ENCODE measurements around the gene MIB1. TPM values are rescaled to one million over a fixed set of nuclear protein-coding genes. Genes with fewer than 3 reads are reported as not detected.

Gene MIB1
- total and polyA plus RNA-seq, 2 experiments from 2014 or later: 10.8 to 56.7 TPM

DNA sequence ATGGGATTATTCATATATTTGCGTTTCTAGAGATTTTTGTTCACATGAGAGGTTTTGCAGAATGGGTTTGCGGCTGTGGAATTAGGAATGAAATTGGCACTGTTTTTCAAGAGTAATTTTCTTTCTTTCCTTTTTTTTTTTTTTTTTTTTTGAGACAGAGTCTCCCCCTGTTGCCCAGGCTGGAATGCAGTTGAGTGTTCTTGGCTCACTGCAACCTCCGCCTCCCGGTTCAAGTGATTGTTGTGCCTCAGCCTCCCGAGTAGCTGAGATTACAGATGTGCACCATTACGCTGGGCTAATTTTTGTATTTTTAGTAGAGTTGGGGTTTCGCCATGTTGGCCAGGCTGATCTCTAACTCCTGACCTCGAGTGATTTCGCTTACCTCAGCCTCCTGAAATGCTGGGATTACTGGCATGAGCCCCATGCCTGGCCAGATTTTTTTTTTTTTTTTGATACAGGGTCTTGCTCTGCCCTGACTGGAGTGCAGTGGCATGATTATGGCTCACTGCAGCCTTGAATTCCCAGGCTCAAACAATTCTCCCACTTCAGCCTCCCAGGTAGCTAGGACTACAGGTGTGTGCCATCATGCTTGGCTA lies 65.3 kb downstream of the MIB1 start:
- H3K27ac Mint-ChIP-seq: no peak overlapping the region
- Histone ChIP-seq H3K4me3 (no peak overlapping the region), H3K4me1 (ENCODE audit: insufficient read depth) (no peaks in the 10 kb centered on the region), H3F3A (replicated peaks; ENCODE audit: low read depth) (no peaks in the 10 kb centered on the region), H4K20me1 (replicated peaks; ENCODE audit: insufficient read depth) (no peaks in the 10 kb centered on the region), H3K27ac (ENCODE audit: low read depth) (no peak overlapping the region), H3K79me2 (replicated peaks; ENCODE audit: insufficient read depth) (no peaks in the 10 kb centered on the region), H2AFZ (no peak overlapping the region), H3K9me2 (ENCODE audit: insufficient read depth) (no peaks in the 10 kb centered on the region), H3K36me3 (ENCODE audit: insufficient read depth) (peaks cover 19% of the 10 kb centered on the region), H3K4me2 (no peak overlapping the region), H3K27me3 (ENCODE audit: insufficient read depth) (no peaks in the 10 kb centered on the region)
- H3K36me3 Mint-ChIP-seq (ENCODE audit: low read depth): peaks cover 57% of the 10 kb centered on the region
- peaks cover 14% of the 10 kb centered on the region; the same call in 2 of the 3 replicates for H3K9me3 Mint-ChIP-seq
- ATAC-seq (no peak), DNase-seq (ENCODE audit: low spot score) (no peak)
- no peak overlapping the region for H3K4me3 Mint-ChIP-seq
- TF ChIP-seq, protein P1, sequence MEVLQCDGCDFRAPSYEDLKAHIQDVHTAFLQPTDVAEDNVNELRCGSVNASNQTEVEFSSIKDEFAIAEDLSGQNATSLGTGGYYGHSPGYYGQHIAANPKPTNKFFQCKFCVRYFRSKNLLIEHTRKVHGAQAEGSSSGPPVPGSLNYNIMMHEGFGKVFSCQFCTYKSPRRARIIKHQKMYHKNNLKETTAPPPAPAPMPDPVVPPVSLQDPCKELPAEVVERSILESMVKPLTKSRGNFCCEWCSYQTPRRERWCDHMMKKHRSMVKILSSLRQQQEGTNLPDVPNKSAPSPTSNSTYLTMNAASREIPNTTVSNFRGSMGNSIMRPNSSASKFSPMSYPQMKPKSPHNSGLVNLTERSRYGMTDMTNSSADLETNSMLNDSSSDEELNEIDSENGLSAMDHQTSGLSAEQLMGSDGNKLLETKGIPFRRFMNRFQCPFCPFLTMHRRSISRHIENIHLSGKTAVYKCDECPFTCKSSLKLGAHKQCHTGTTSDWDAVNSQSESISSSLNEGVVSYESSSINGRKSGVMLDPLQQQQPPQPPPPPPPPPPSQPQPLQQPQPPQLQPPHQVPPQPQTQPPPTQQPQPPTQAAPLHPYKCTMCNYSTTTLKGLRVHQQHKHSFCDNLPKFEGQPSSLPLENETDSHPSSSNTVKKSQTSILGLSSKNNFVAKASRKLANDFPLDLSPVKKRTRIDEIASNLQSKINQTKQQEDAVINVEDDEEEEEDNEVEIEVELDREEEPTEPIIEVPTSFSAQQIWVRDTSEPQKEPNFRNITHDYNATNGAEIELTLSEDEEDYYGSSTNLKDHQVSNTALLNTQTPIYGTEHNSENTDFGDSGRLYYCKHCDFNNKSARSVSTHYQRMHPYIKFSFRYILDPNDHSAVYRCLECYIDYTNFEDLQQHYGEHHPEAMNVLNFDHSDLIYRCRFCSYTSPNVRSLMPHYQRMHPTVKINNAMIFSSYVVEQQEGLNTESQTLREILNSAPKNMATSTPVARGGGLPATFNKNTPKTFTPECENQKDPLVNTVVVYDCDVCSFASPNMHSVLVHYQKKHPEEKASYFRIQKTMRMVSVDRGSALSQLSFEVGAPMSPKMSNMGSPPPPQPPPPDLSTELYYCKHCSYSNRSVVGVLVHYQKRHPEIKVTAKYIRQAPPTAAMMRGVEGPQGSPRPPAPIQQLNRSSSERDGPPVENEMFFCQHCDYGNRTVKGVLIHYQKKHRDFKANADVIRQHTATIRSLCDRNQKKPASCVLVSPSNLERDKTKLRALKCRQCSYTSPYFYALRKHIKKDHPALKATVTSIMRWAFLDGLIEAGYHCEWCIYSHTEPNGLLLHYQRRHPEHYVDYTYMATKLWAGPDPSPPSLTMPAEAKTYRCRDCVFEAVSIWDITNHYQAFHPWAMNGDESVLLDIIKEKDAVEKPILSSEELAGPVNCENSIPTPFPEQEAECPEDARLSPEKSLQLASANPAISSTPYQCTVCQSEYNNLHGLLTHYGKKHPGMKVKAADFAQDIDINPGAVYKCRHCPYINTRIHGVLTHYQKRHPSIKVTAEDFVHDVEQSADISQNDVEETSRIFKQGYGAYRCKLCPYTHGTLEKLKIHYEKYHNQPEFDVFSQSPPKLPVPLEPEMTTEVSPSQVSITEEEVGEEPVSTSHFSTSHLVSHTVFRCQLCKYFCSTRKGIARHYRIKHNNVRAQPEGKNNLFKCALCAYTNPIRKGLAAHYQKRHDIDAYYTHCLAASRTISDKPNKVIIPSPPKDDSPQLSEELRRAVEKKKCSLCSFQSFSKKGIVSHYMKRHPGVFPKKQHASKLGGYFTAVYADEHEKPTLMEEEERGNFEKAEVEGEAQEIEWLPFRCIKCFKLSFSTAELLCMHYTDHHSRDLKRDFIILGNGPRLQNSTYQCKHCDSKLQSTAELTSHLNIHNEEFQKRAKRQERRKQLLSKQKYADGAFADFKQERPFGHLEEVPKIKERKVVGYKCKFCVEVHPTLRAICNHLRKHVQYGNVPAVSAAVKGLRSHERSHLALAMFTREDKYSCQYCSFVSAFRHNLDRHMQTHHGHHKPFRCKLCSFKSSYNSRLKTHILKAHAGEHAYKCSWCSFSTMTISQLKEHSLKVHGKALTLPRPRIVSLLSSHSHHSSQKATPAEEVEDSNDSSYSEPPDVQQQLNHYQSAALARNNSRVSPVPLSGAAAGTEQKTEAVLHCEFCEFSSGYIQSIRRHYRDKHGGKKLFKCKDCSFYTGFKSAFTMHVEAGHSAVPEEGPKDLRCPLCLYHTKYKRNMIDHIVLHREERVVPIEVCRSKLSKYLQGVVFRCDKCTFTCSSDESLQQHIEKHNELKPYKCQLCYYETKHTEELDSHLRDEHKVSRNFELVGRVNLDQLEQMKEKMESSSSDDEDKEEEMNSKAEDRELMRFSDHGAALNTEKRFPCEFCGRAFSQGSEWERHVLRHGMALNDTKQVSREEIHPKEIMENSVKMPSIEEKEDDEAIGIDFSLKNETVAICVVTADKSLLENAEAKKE (CRISPR knock-in tag; IDR thresholded peaks at IDR 0.05): no peak
- H3K4me1 Mint-ChIP-seq: no peaks in the 10 kb centered on the region
- H3K27me3 Mint-ChIP-seq (ENCODE audit: insufficient read depth, low read depth, poor library complexity): no peaks in the 10 kb centered on the region

DNA sequence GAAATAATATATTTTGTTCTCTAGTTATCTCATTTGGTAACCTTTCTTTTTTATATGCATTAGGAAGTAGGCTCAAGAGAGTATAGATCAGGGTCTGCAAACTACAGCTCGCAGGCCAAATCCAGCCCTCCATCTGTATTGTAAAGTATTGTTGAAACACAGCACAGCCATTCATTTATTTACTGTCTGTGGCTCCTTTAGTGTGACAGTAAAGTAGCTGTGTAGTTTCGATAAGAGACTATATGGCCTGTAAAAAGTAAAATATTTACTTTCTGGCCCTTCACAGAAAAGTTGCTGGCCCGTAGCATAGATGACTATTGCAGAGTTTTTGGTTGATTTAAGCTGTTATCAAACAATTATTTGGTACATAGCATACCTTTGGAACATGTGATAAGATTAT lies 67.6 kb downstream of the MIB1 start:
- Histone ChIP-seq H2AFZ (no peak overlapping the region), H3K36me3 (ENCODE audit: insufficient read depth) (peaks cover 19% of the 10 kb centered on the region), H3K9me2 (ENCODE audit: insufficient read depth) (no peaks in the 10 kb centered on the region), H3K79me2 (replicated peaks; ENCODE audit: insufficient read depth) (no peaks in the 10 kb centered on the region), H3K4me2 (no peak overlapping the region), H3K27ac (ENCODE audit: low read depth) (no peak overlapping the region), H4K20me1 (replicated peaks; ENCODE audit: insufficient read depth) (no peaks in the 10 kb centered on the region), H3F3A (replicated peaks; ENCODE audit: low read depth) (no peaks in the 10 kb centered on the region), H3K27me3 (ENCODE audit: insufficient read depth) (no peaks in the 10 kb centered on the region), H3K4me1 (ENCODE audit: insufficient read depth) (no peaks in the 10 kb centered on the region), H3K4me3 (no peak overlapping the region)
- DNase-seq (ENCODE audit: low spot score) (no peak), ATAC-seq (no peak)
- H3K9me3 Mint-ChIP-seq: peaks cover 14% of the 10 kb centered on the region; the same call in 2 of the 3 replicates
- H3K36me3 Mint-ChIP-seq (ENCODE audit: low read depth): peaks cover 57% of the 10 kb centered on the region
- H3K4me1 Mint-ChIP-seq: no peaks in the 10 kb centered on the region
- H3K27ac Mint-ChIP-seq: no peak overlapping the region
- H3K4me3 Mint-ChIP-seq: no peak overlapping the region
- no peaks in the 10 kb centered on the region for H3K27me3 Mint-ChIP-seq (ENCODE audit: insufficient read depth, low read depth, poor library complexity)
- TF ChIP-seq JUNB (IDR thresholded peaks at IDR 0.05; ENCODE audit: unreplicated experiment): no peak
- no peak for TF ChIP-seq EZH2 (IDR thresholded peaks at IDR 0.05; ENCODE audit: low read depth, unreplicated experiment)
- TF ChIP-seq, protein P1 (CRISPR knock-in tag; IDR thresholded peaks at IDR 0.05): no peak
- TF ChIP-seq NANOG (IDR thresholded peaks at IDR 0.05; ENCODE audit: borderline replicate concordance): no peak
- no peak for TF ChIP-seq EZH2phosphoT487 (IDR thresholded peaks at IDR 0.05; ENCODE audit: unreplicated experiment)

All from GM23338 (cell line).